H1 (cell line): ENCODE measurements around the gene HECTD3. TPM values are rescaled to one million over a fixed set of nuclear protein-coding genes. Genes with fewer than 3 reads are reported as not detected.
"Not testable (repeated sequence)": the region's sequence is repeated elsewhere in the genome, so short reads cannot be mapped to it uniquely, and the experiment has no call there.

ENCODE experiments used
- CTCF ChIA-PET: fragments of 300-600 bp; sonication (Branson Sonifier 250); formaldehyde crosslinking; loops from one replicate; lab custom pipeline; 2021; ENCODE audit not compliant: partially characterized antibody; lab: Charles Lee
- POLR2A ChIA-PET: fragments of 300-600 bp; sonication (Branson Sonifier 250); formaldehyde crosslinking; loops from one replicate; lab custom pipeline; 2021; ENCODE audit warnings: inconsistent platforms; ENCODE audit not compliant: partially characterized antibody; lab: Charles Lee
- DNase-seq, 2 experiments: peaks; one replicate each; pipeline versions ENCODE4 v3.0.0 to v3.0.0-alpha.2; 2010 to 2022; ENCODE audit warnings: low spot score in 2 of 2, low read depth in 1 of 2, mixed read lengths in 1 of 2
- FAIRE-seq: peaks from 2 replicates; lab custom pipeline; 2011; peaks lifted over from hg19 to GRCh38; lab: Jason Lieb, UNC
- H2AFZ ChIP-seq: 2 replicates; pipeline ENCODE4 v1.8.1; 2012; ENCODE audit warnings: low read length, inconsistent platforms
- H2AK5ac ChIP-seq: 2 replicates; pipeline ENCODE4 v1.6.1; 2013; ENCODE audit warnings: low read depth, low read length
- H2BK120ac ChIP-seq: replicated peaks from 2 replicates; pipeline ENCODE3; 2013; ENCODE audit warnings: low read depth, low read length, inconsistent platforms
- H2BK12ac ChIP-seq: 2 replicates; pipeline ENCODE4 v1.6.1; 2013; ENCODE audit warnings: low read depth, low read length
- H2BK15ac ChIP-seq: 2 replicates; pipeline ENCODE4 v1.6.1; 2013; ENCODE audit warnings: low read length
- H2BK20ac ChIP-seq: 2 replicates; pipeline ENCODE4 v1.6.1; 2013; ENCODE audit warnings: low read length
- H2BK5ac ChIP-seq: 2 replicates; pipeline ENCODE4 v1.6.1; 2013; ENCODE audit warnings: low read depth, low read length
- H3K14ac ChIP-seq: 2 replicates; pipeline ENCODE4 v1.6.1; 2013; ENCODE audit warnings: inconsistent platforms; ENCODE audit not compliant: insufficient read length
- H3K18ac ChIP-seq: 2 replicates; pipeline ENCODE4 v1.6.1; 2013; ENCODE audit warnings: low read length; ENCODE audit errors: extremely low read depth
- H3K23ac ChIP-seq: 2 replicates; pipeline ENCODE4 v1.6.1; 2013; ENCODE audit warnings: inconsistent platforms; ENCODE audit not compliant: insufficient read length
- H3K23me2 ChIP-seq: 2 replicates; pipeline ENCODE4 v1.6.1; 2013; ENCODE audit warnings: low read depth, low read length
- H3K27ac ChIP-seq: 2 replicates; pipeline ENCODE4 v1.6.1; 2011; ENCODE audit warnings: low read depth, low read length, inconsistent platforms
- H3K27me3 ChIP-seq, 4 experiments: replicated peaks in 1 of 4; 1 replicate in 1 of 4; 2 replicates in 3 of 4; pipeline versions ENCODE4 v1.6.1 to v1.8.1; 2011 to 2013; ENCODE audit warnings: low read length in 3 of 4, mild to moderate bottlenecking in 3 of 4, inconsistent platforms in 2 of 4, mixed read lengths in 2 of 4, moderate library complexity in 1 of 4; ENCODE audit not compliant: control insufficient read depth in 3 of 4, insufficient read depth in 3 of 4; ENCODE audit errors: extremely low read depth in 1 of 4
- H3K36me3 ChIP-seq, 4 experiments: 2 replicates each; pipeline versions ENCODE4 v1.6.1 to v1.8.1; 2011 to 2013; ENCODE audit warnings: mild to moderate bottlenecking in 4 of 4, low read length in 3 of 4, moderate library complexity in 2 of 4, control low read depth in 1 of 4, inconsistent platforms in 1 of 4; ENCODE audit not compliant: insufficient read depth in 4 of 4, control insufficient read depth in 2 of 4
- H3K4ac ChIP-seq: replicated peaks from 2 replicates; pipeline ENCODE3; 2013; ENCODE audit warnings: low read length, low read depth, mixed read lengths, inconsistent platforms; ENCODE audit not compliant: insufficient read length
- H3K4me1 ChIP-seq, 4 experiments: replicated peaks in 1 of 4; 1 replicate in 1 of 4; 2 replicates in 3 of 4; pipeline versions ENCODE4 v1.6.1 to v1.8.1; 2011 to 2013; ENCODE audit warnings: low read length in 3 of 4, inconsistent platforms in 2 of 4, mixed read lengths in 1 of 4; ENCODE audit not compliant: insufficient read depth in 4 of 4, control insufficient read depth in 3 of 4
- H3K4me2 ChIP-seq, 2 experiments: 2 replicates each; pipeline versions ENCODE4 v1.6.1 to v1.8.1; 2011 to 2013; ENCODE audit warnings: low read depth in 2 of 2, low read length in 2 of 2, control low read depth in 1 of 2, inconsistent platforms in 1 of 2, mild to moderate bottlenecking in 1 of 2; ENCODE audit not compliant: insufficient read depth in 1 of 2
- H3K4me3 ChIP-seq, 4 experiments: fragments of 200-600, 300-600 bp in 1 of 4; sonication (generic), shearing (Covaris generic), sonication (Bioruptor Twin) in 1 of 4; 2 replicates each; pipeline versions ENCODE4 v1.5.1 to v1.8.1; 2011 to 2016; ENCODE audit warnings: low read length in 4 of 4, low read depth in 3 of 4, control low read depth in 2 of 4, inconsistent platforms in 2 of 4, mild to moderate bottlenecking in 2 of 4, mixed read lengths in 1 of 4, moderate library complexity in 1 of 4; ENCODE audit not compliant: insufficient read depth in 2 of 4; ENCODE audit errors: extremely low read depth in 1 of 4
- H3K56ac ChIP-seq: replicated peaks from 2 replicates; pipeline ENCODE3; 2013; ENCODE audit warnings: low read depth, mild to moderate bottlenecking, mixed read lengths, low read length, inconsistent platforms; ENCODE audit not compliant: insufficient read length
- H3K79me1 ChIP-seq: 2 replicates; pipeline ENCODE4 v1.6.1; 2013; ENCODE audit warnings: low read depth, low read length, control low read depth
- H3K79me2 ChIP-seq, 2 experiments: 2 replicates each; pipeline versions ENCODE4 v1.6.1 to v1.8.1; 2012 to 2013; ENCODE audit warnings: low read length in 2 of 2, mild to moderate bottlenecking in 2 of 2, inconsistent platforms in 1 of 2; ENCODE audit not compliant: insufficient read depth in 2 of 2, control insufficient read depth in 1 of 2
- H3K9ac ChIP-seq, 4 experiments: replicated peaks in 1 of 4; 1 replicate in 1 of 4; 2 replicates in 3 of 4; pipeline versions ENCODE4 v1.6.1 to v1.8.1; 2011 to 2013; ENCODE audit warnings: low read depth in 3 of 4, low read length in 3 of 4, control low read depth in 2 of 4, mild to moderate bottlenecking in 2 of 4, moderate library complexity in 2 of 4, inconsistent platforms in 1 of 4; ENCODE audit errors: extremely low read depth in 1 of 4
- H3K9me3 ChIP-seq, 2 experiments: 2 replicates each; pipeline versions ENCODE4 v1.6.1 to v1.8.1; 2012 to 2013; ENCODE audit warnings: mild to moderate bottlenecking in 2 of 2, moderate library complexity in 2 of 2, control low read depth in 1 of 2, inconsistent platforms in 1 of 2, low read depth in 1 of 2, low read length in 1 of 2, mixed read lengths in 1 of 2; ENCODE audit not compliant: insufficient read depth in 2 of 2
- H4K20me1 ChIP-seq, 2 experiments: replicated peaks in 1 of 2; 2 replicates each; pipeline versions ENCODE3 to v1.8.1; 2011 to 2013; ENCODE audit warnings: inconsistent platforms in 2 of 2, low read length in 2 of 2, mild to moderate bottlenecking in 1 of 2; ENCODE audit not compliant: insufficient read depth in 2 of 2, control insufficient read depth in 1 of 2
- H4K5ac ChIP-seq: 2 replicates; pipeline ENCODE4 v1.6.1; 2013; ENCODE audit warnings: low read length, low read depth, mixed read lengths, inconsistent platforms; ENCODE audit not compliant: insufficient read length
- H4K8ac ChIP-seq: 2 replicates; pipeline ENCODE4 v1.8.0; 2013; ENCODE audit warnings: mild to moderate bottlenecking, moderate library complexity, low read length, inconsistent platforms; ENCODE audit not compliant: insufficient read depth; ENCODE audit errors: extremely low read depth
- H4K91ac ChIP-seq: replicated peaks from 2 replicates; pipeline ENCODE3; 2013; ENCODE audit warnings: low read length, mixed read lengths, inconsistent platforms; ENCODE audit not compliant: insufficient read length
- CEBPB ChIP-seq: IDR thresholded peaks from 2 replicates; pipeline ENCODE4 v1.6.1; 2012; ENCODE audit warnings: low read depth, low read length
- WGBS, 2 experiments: shearing (Covaris generic) in 1 of 2; methylation state at CpG; one replicate each; pipeline versions ENCODE4 v1.1.6 to v1.1.7; 2013 to 2015; ENCODE audit warnings: low lambda C conversion rate in 2 of 2, mixed read lengths in 2 of 2, inconsistent platforms in 1 of 2, low coverage in 1 of 2, missing lambda C conversion rate in 1 of 2; ENCODE audit not compliant: insufficient replicate concordance in 2 of 2, insufficient coverage in 1 of 2, insufficient read length in 1 of 2; ENCODE audit errors: extremely low coverage in 1 of 2, missing lambda C conversion rate in 1 of 2; 5-methylcytosine and 5-hydroxymethylcytosine counted together
- polyA plus RNA-seq, 7 experiments: library from polyadenylated mRNA; depleted of rRNA in 3 of 7; stranded (reverse) in 5 of 7; unstranded in 2 of 7; fragments of >200 nt in 5 of 7; fragments of 200-250 nt in 2 of 7; gene quantifications; 1 replicate in 5 of 7; 2 replicates in 1 of 7; 4 replicates in 1 of 7; pipeline versions ENCODE4 v1.2.1 to v1.2.3, GENCODE V29; 2011 to 2013; ENCODE audit warnings: missing spikeins in 2 of 7, mixed read lengths in 2 of 7
- total RNA-seq: library from RNA; stranded (reverse); fragmentation: NEBNext Ultra II Directional; extraction: Animal tissue kit (Norgen Biotek cat#: 25700); gene quantifications from 2 replicates; pipeline ENCODE4 v1.2.1, GENCODE V29; 2021

Gene HECTD3
- total and polyA plus RNA-seq, 2 of the 8 experiments (the other 6 are each of a cell fraction or from before 2014, with no cell fraction given), result 32.9 to 52.7 TPM

DNA sequence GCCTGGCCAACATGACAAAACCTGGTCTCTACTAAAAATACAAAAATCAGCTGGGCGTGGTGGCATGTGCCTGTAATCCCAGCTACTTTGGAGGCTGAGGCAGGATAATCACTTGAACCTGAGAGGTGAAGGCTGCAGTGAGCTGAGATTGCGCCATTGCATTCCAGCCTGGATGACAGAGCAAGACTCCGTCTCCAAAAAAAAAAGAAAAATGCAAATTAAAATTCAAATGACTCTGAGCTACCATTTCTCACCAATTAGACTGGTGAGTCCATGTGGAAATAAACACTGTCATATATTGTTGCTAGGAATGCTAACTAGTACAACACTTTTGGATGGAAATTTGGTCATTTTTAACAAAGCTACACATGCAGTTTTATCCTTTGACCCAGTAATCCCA lies 53.6 kb downstream of the HECTD3 start:
- H3K9me3 ChIP-seq, H3K23ac ChIP-seq, DNase-seq, H3K79me1 ChIP-seq, H3K4me1 ChIP-seq, H3K23me2 ChIP-seq, H3K27me3 ChIP-seq, H4K5ac ChIP-seq, H2AFZ ChIP-seq, H3K18ac ChIP-seq, H3K36me3 ChIP-seq, H3K27ac ChIP-seq, H2BK5ac ChIP-seq, FAIRE-seq, H2AK5ac ChIP-seq, H3K56ac ChIP-seq, H2BK20ac ChIP-seq, H2BK12ac ChIP-seq, H3K79me2 ChIP-seq, H2BK120ac ChIP-seq, H4K20me1 ChIP-seq, H3K4ac ChIP-seq, H3K4me3 ChIP-seq, H4K8ac ChIP-seq, H3K14ac ChIP-seq, H3K9ac ChIP-seq, H2BK15ac ChIP-seq, H4K91ac ChIP-seq, H3K4me2 ChIP-seq: not testable (repeated sequence)
- TF ChIP-seq CEBPB, result 0 out of 2 replicates have a peak, but pooled peaks have one; percentile 30
- WGBS, 2 experiments, result 90% methylated on average over 3 of the region's 3 CpGs; no CpG with 5 or more reads in 1 of the 2 experiments
- ChIA-PET POLR2A (interaction anchor here (0.9 to 1.8 kb wide), 3 partner anchors 13 to 383 kb away, joined by 3 read pairs; partner anchors contain the start of genes MUTYH and TOE1), CTCF (interaction anchor here (0.8 to 1.2 kb wide), 4 partner anchors 33 to 229 kb away, joined by 3 to 5 read pairs (median 4); no protein-coding TSS in a partner anchor)

DNA sequence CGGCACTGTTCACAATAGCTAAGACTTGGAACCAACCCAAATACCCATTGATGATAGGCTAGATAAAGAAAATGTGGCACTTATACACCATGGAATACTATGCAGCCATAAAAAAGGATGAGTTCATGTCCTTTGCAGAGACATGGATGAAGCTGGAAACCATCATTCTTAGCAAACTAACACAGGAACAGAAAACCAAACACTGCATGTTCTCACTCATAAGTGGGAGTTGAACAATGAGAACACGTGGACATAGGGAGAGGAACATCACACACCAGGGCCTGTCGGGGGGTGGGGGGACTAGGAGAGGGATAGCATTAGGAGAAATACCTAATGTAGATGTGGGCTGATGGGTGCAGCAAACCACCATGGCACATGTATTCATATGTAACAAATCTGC lies 55.0 kb downstream of the HECTD3 start:
- H3K27ac ChIP-seq, H3K79me2 ChIP-seq, H2BK12ac ChIP-seq, POLR2A ChIA-PET, H3K4me2 ChIP-seq, H3K9me3 ChIP-seq, H2AFZ ChIP-seq, H3K18ac ChIP-seq, H3K23ac ChIP-seq, H4K20me1 ChIP-seq, H3K4me1 ChIP-seq, H2BK5ac ChIP-seq, H3K27me3 ChIP-seq, H3K79me1 ChIP-seq, H4K91ac ChIP-seq, H3K23me2 ChIP-seq, H2BK120ac ChIP-seq, H2BK15ac ChIP-seq, DNase-seq, H3K14ac ChIP-seq, H2AK5ac ChIP-seq, H3K56ac ChIP-seq, H3K9ac ChIP-seq, H4K5ac ChIP-seq, H3K4me3 ChIP-seq, H3K4ac ChIP-seq, H2BK20ac ChIP-seq, H4K8ac ChIP-seq, FAIRE-seq, H3K36me3 ChIP-seq: not testable (repeated sequence)
- 96% methylated on average over 3 of the region's 3 CpGs; no CpG with 5 or more reads in 1 of the 2 experiments for WGBS, 2 experiments
- CTCF ChIA-PET, result interaction anchor here (0.6 kb wide), 1 partner anchor 31 kb away, joined by 3 read pairs; no protein-coding TSS in a partner anchor
